ENCODE data around the gene IGLL5. TPM values are rescaled to one million over a fixed set of nuclear protein-coding genes. Genes with fewer than 3 reads are reported as not detected.

The IGLL5 gene
- total RNA-seq, 1 donor from 2014 or later = not detected

DNA sequence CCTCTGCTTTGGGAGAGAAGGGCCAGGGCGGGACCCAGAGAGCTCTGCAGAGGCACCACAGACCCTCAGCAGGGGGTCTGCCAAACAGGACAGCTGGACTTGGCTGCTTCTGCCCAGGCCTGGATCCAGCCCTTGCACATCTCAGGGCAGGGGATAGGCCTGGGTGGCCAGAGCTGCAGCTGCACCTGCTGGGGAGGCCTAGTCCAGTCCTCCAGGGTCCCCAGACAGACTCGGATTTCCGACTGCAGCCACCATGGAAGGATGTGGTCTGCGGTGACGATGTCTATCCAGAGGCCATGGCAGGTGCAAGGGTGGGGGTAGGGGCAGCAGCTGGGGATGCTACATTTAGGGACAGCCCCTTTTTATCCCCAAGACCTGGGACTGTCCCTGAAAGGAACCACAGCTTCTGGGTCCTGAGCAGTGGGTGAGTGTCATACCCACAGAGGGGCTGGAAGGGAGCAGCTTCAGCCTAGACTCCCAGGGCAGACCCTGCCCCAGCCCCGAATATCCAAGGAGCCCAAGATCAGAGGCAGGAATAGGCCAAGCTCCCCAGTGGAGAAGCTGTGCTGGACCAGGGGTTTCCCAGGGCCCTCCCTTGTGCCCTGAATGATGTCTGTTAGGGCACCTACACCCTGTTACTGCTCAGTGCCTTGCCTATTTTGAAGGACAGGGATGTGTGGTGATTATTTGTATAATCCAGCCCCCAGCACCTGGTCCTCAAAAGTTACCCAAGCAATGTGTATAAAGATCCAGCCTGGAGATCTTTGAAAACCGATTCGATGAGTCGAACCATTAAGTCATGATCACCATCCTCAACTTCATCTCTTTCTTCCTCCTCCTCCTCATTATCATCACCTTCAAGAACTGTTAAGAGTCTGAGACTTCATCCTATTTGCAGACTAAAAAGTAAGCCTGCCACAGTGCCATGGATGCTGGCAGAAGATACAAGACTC is 2.5 kb upstream of the IGLL5 start:
- TF ChIP-seq, protein P1, sequence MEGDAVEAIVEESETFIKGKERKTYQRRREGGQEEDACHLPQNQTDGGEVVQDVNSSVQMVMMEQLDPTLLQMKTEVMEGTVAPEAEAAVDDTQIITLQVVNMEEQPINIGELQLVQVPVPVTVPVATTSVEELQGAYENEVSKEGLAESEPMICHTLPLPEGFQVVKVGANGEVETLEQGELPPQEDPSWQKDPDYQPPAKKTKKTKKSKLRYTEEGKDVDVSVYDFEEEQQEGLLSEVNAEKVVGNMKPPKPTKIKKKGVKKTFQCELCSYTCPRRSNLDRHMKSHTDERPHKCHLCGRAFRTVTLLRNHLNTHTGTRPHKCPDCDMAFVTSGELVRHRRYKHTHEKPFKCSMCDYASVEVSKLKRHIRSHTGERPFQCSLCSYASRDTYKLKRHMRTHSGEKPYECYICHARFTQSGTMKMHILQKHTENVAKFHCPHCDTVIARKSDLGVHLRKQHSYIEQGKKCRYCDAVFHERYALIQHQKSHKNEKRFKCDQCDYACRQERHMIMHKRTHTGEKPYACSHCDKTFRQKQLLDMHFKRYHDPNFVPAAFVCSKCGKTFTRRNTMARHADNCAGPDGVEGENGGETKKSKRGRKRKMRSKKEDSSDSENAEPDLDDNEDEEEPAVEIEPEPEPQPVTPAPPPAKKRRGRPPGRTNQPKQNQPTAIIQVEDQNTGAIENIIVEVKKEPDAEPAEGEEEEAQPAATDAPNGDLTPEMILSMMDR (IDR thresholded peaks at IDR 0.05; ENCODE audit: insufficient read depth, low read length, severe bottlenecking) = no peak
- no peaks in the 10 kb centered on the region for H3K36me3 ChIP-seq (ENCODE audit: control insufficient read depth, insufficient read depth, low read length)
- no peak for DNase-seq (ENCODE audit: low read depth)
- FAIRE-seq = no peak
- H3K27me3 ChIP-seq (ENCODE audit: control insufficient read depth, insufficient read depth, low read length) = peaks cover 3% of the 10 kb centered on the region
- H3K4me3 ChIP-seq (ENCODE audit: low read depth, low read length) = no peak overlapping the region

DNA sequence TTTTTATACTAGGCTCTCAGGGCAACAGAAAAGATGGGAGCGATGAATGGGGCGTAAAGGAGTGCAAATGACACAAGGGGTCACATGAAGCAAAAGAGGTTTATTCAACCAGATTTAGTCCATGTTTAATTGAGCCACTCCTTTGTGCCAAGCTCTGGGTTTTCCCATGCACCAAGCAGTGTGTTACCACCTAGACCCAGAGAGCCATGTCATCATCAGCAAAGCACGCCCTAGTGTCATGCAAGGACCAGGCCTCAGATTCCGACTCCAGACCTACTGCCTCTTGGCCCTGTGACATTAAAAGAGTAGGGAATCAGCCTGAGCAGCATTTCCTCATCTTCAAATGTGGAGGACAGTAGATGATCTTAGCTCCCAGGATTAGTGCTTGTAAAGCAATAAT is 1.1 kb upstream of the IGLL5 start:
- H3K36me3 ChIP-seq (ENCODE audit: control insufficient read depth, insufficient read depth, low read length) = no peaks in the 10 kb centered on the region
- no peaks in the 10 kb centered on the region for H3K27me3 ChIP-seq (ENCODE audit: control insufficient read depth, insufficient read depth, low read length)
- TF ChIP-seq, protein P1 (IDR thresholded peaks at IDR 0.05; ENCODE audit: insufficient read depth, low read length, severe bottlenecking) = no peak
- FAIRE-seq = no peak
- DNase-seq (ENCODE audit: low read depth) = no peak
- no peak overlapping the region for H3K4me3 ChIP-seq (ENCODE audit: low read depth, low read length)

DNA sequence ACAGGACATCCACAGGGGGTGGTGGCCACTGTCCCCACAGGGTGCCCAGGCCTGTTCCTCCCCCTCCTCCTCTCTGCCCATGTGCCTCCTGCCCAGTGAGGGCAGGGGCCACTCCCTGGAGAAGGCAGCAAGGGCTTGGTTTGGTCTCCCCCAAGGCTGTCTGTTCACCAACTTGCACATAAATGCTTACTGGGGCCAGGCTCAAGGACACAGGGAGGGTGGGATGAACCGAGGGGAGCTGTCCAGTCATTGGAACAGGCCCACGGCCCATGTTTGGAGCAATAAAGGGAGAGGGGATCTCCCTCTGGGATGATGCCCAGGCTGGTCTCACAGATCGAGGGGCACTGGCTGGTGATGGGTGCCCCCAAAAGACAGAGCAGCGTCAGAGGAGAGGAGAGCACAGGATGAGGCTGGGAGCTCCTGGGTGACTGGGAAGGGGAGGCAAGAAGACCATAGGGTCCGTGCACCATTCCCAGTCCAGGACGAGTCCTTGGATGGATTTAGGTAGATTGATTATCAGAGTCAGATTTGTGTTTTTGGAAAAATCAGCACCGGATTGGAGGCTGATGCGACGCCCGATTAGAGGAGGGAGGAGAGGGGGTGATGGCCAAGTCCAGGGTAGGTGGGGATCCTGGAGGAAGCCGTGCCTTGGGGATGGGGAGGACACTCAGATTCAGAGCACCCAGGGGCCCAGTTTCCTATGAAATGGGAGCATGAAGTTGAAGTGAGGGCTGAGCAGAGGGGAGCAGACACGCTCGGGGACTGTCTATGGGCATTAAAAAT is 1.1 kb downstream of the IGLL5 start:
- no peak for DNase-seq (ENCODE audit: low read depth)
- FAIRE-seq = no peak
- Histone ChIP-seq H3K36me3 (ENCODE audit: control insufficient read depth, insufficient read depth, low read length) (no peaks in the 10 kb centered on the region), H3K4me3 (ENCODE audit: low read depth, low read length) (no peak overlapping the region), H3K27me3 (ENCODE audit: control insufficient read depth, insufficient read depth, low read length) (no peaks in the 10 kb centered on the region)
- TF ChIP-seq, protein P1 (IDR thresholded peaks at IDR 0.05; ENCODE audit: insufficient read depth, low read length, severe bottlenecking) = no peak

DNA sequence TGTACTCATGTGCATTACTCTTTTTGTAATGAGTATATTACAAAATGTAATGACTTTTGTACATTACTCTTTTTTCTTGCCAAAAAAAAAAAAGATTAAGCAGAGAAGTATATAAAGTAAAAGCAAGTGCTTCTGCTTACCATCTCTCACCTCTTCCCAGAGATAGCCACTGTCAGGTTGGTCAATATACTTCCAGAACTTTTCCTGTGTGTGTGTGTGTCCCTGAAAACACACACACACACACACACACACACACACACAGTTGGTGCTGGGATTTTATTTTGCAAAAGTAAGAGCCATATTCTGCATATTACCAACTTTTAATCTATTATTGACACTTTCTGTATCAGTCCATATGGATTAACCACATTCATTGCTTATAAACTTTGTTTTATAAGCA is 2.5 kb downstream of the IGLL5 start:
- FAIRE-seq (no peak), DNase-seq (ENCODE audit: low read depth) (no peak)
- TF ChIP-seq, protein P1 (IDR thresholded peaks at IDR 0.05; ENCODE audit: insufficient read depth, low read length, severe bottlenecking) = no peak
- H3K4me3 ChIP-seq (ENCODE audit: low read depth, low read length) = no peak overlapping the region
- no peaks in the 10 kb centered on the region for H3K36me3 ChIP-seq (ENCODE audit: control insufficient read depth, insufficient read depth, low read length)
- no peaks in the 10 kb centered on the region for H3K27me3 ChIP-seq (ENCODE audit: control insufficient read depth, insufficient read depth, low read length)

DNA sequence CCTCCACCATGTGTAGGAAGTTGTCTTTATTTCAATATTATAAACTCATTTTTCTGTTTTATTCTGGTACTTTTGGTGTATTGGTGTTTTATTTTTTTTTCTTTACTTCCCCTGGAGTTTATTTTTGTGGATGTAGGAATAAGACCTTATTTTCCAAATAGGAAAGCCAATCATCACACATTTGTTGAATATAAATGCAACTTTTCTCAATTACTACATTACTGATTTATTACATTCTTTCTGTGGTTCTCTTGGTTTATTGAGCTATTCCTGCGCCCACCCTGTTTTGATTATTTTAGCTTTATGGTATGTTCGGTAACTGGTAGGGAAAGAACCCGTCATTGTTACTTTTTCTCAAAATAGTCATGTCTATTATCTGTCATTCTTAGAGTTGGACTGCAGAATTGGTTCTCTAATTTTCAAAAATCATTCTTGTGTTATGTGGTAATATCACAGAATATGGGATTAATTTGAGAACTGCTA is 3.6 kb downstream of the IGLL5 start:
- H3K4me3 ChIP-seq (ENCODE audit: low read depth, low read length) = no peak overlapping the region
- no peaks in the 10 kb centered on the region for H3K36me3 ChIP-seq (ENCODE audit: control insufficient read depth, insufficient read depth, low read length)
- no peaks in the 10 kb centered on the region for H3K27me3 ChIP-seq (ENCODE audit: control insufficient read depth, insufficient read depth, low read length)
- no peak for DNase-seq (ENCODE audit: low read depth)
- FAIRE-seq = no peak
- TF ChIP-seq, protein P1 (IDR thresholded peaks at IDR 0.05; ENCODE audit: insufficient read depth, low read length, severe bottlenecking) = no peak
